ENCODE measurements around the gene PDSS2. TPM values are rescaled to one million over a fixed set of nuclear protein-coding genes. Genes with fewer than 3 reads are reported as not detected.

The PDSS2 gene
- total and polyA plus RNA-seq, 2 donors (not counting 1 experiment from before 2014, with no cell fraction given): 16.9 to 17.0 TPM

DNA sequence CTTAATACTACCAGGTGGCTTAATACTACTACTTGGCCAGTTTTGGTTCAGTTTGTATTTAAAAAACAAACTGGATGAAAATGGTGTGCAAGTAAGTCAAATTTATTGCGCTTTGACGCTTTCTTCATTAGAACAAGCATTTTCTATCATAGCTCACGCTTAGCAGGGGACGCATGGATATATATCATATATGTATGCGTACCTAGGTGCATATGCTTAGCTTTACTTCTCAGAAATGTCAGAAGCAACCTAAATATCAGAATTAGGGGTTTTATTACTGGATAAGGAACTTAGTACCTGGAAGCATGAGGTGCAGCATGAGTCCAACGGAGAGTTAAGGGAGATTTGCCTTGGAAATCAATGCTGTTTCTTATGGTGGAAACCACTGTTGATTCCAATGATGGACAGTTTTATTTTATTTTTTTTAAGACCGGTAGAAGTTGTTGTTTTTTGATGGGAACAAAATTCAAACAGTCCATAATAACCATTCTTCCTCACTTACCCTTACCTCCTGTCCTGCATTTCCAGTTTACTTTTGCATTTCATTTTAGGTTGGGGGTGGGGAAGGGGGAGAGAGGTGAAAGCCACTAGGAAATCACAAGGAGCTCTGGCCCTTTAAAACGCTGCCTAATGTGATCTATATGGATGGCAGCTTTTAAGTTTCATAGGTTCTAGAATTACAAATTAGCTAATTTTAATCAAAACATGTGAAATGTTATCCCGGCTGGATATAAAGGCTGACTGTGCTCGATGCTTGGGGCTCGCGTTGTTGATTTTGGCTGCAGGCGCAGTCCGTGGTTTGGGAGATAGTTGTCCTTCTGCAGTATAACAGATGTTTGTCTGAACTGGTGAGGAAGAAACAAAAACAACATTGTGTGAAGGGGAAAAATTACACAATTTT lies 32.6 kb upstream of the PDSS2 start:
- ChIA-PET CTCF (interaction anchor here (1.5 to 2.0 kb wide), 2 partner anchors 33 to 188 kb away, joined by 3 to 6 read pairs; partner anchors contain the start of gene PDSS2), POLR2A (interaction anchor here (0.6 kb wide), 1 partner anchor 27 kb away, joined by 5 read pairs; no protein-coding TSS in a partner anchor)
- DNase-seq: no peak
- H3K27me3 ChIP-seq (replicated peaks in 1 of 4; ENCODE audit: control extremely low read depth in 1 of 4, control insufficient read depth in 3 of 4, insufficient read depth in 4 of 4, low read length in 3 of 4): peaks cover 5 to 61% (median 44%) of the 10 kb centered on the region in 4 experiments
- peak overlapping the region in 1 of 5 experiments; percentile 75 for H3K4me3 ChIP-seq (ENCODE audit: control extremely low read depth in 1 of 5, extremely low read depth in 1 of 5, insufficient read depth in 1 of 5, low read depth in 2 of 5, low read length in 4 of 5)
- no peak overlapping the region for H3K27ac ChIP-seq (ENCODE audit: low read length in 2 of 2)
- Mint-ChIP-seq H3K4me3 (peak overlapping the region; percentile 92), H3K4me1 (peaks cover 32% of the 10 kb centered on the region), H3K9me3 (ENCODE audit: insufficient read depth) (no peaks in the 10 kb centered on the region), H3K27me3 (peaks cover 19% of the 10 kb centered on the region), H3K27ac (no peak overlapping the region)
- H3K4me2 ChIP-seq (replicated peaks; ENCODE audit: low read depth, low read length, poor library complexity, severe bottlenecking): peak overlapping the region; percentile 92
- peaks cover 33 to 40% of the 10 kb centered on the region in 2 donors for H3K4me1 ChIP-seq (ENCODE audit: control insufficient read depth in 2 of 2, insufficient read depth in 2 of 2, low read length in 2 of 2)
- H3K79me2 ChIP-seq (ENCODE audit: control insufficient read depth, insufficient read depth, low read length): no peaks in the 10 kb centered on the region
- H4K20me1 ChIP-seq (ENCODE audit: control insufficient read depth, insufficient read depth, low read length, poor library complexity, severe bottlenecking): no peaks in the 10 kb centered on the region
- 47% methylated on average over 8 of the region's 14 CpGs for WGBS (ENCODE audit: insufficient coverage)
- intact Hi-C loops (cut with micrococcal nuclease): loop anchor here (5.0 to 10.0 kb wide), 2 partner anchors 140 to 353 kb away; no protein-coding TSS in a partner anchor
- ATAC-seq (ENCODE audit: low read depth): no peak
- no peak overlapping the region for H2AFZ ChIP-seq (ENCODE audit: insufficient read depth, low read depth, low read length, poor library complexity, severe bottlenecking)
- TF ChIP-seq, protein P1, sequence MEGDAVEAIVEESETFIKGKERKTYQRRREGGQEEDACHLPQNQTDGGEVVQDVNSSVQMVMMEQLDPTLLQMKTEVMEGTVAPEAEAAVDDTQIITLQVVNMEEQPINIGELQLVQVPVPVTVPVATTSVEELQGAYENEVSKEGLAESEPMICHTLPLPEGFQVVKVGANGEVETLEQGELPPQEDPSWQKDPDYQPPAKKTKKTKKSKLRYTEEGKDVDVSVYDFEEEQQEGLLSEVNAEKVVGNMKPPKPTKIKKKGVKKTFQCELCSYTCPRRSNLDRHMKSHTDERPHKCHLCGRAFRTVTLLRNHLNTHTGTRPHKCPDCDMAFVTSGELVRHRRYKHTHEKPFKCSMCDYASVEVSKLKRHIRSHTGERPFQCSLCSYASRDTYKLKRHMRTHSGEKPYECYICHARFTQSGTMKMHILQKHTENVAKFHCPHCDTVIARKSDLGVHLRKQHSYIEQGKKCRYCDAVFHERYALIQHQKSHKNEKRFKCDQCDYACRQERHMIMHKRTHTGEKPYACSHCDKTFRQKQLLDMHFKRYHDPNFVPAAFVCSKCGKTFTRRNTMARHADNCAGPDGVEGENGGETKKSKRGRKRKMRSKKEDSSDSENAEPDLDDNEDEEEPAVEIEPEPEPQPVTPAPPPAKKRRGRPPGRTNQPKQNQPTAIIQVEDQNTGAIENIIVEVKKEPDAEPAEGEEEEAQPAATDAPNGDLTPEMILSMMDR (IDR thresholded peaks at IDR 0.05): no peak
- no peak for TF ChIP-seq EZH2 (IDR thresholded peaks at IDR 0.05; ENCODE audit: borderline replicate concordance, insufficient read depth, low read depth, low read length, poor library complexity, severe bottlenecking)
- H3K9ac ChIP-seq (ENCODE audit: low read length): peak overlapping the region; percentile 71
- H3K9me3 ChIP-seq (ENCODE audit: control extremely low read depth in 1 of 3, control insufficient read depth in 2 of 3, insufficient read depth in 1 of 3, low read length in 2 of 3): peaks cover 0 to 9% (median 0%) of the 10 kb centered on the region in 3 donors
- no peaks in the 10 kb centered on the region for H3K36me3 ChIP-seq (replicated peaks in 1 of 2; ENCODE audit: control extremely low read depth in 1 of 2, control insufficient read depth in 1 of 2, extremely low read depth in 1 of 2, insufficient read depth in 2 of 2, low read length in 1 of 2)

Data from B cell (primary cell).